ENCODE measurements around the gene MYH16. TPM values are rescaled to one million over a fixed set of nuclear protein-coding genes. Genes with fewer than 3 reads are reported as not detected.
"Not testable (repeated sequence)": the region's sequence is repeated elsewhere in the genome, so short reads cannot be mapped to it uniquely, and the experiment has no call there.

Gene MYH16
- total and polyA plus RNA-seq, 5 donors from 2014 or later, result not detected

- no peaks in the 10 kb centered on the region for H3K9me3 ChIP-seq (ENCODE audit: control insufficient read depth in 2 of 2, low read length in 2 of 2)
- peaks cover 0 to 5% (median 0%) of the 10 kb centered on the region in 7 donors for H3K9me3 Mint-ChIP-seq
- no peak overlapping the region for H3K27ac ChIP-seq (ENCODE audit: insufficient read depth, low read length, poor library complexity, severe bottlenecking)
- no peak overlapping the region for H3K4me3 ChIP-seq (ENCODE audit: low read depth, low read length)
- H3K4me3 Mint-ChIP-seq, result no peak overlapping the region
- no peak for DNase-seq
- no peaks in the 10 kb centered on the region for H3K4me1 ChIP-seq (ENCODE audit: control insufficient read depth, insufficient read depth, low read length, poor library complexity, severe bottlenecking)
- H3K36me3 Mint-ChIP-seq, result no peaks in the 10 kb centered on the region
- H3K4me1 Mint-ChIP-seq, result no peaks in the 10 kb centered on the region
- no peaks in the 10 kb centered on the region for H3K27me3 ChIP-seq (ENCODE audit: control insufficient read depth, insufficient read depth, low read length)
- no peaks in the 10 kb centered on the region for H3K36me3 ChIP-seq (ENCODE audit: control insufficient read depth, insufficient read depth, low read length)
- H3K27ac Mint-ChIP-seq, result no peak overlapping the region
- ATAC-seq (ENCODE audit: low read depth in 2 of 2), result no peak
- H3K27me3 Mint-ChIP-seq, result peaks cover 7% of the 10 kb centered on the region
Observed at GRCh38 chr7:99261646-99262045, 11.0 kb upstream of the MYH16 start.

GRCh38 chr7:99265848-99266480, 6.7 kb upstream of the MYH16 start:
- H3K4me3 Mint-ChIP-seq, result no peak overlapping the region
- no peak overlapping the region for H3K27ac Mint-ChIP-seq
- H3K27me3 ChIP-seq (ENCODE audit: control insufficient read depth, insufficient read depth, low read length), result no peaks in the 10 kb centered on the region

GRCh38 chr7:99267481-99267840, 5.2 kb upstream of the MYH16 start:
- DNase-seq (no peak), ATAC-seq (ENCODE audit: low read depth in 2 of 2) (no peak)
- Mint-ChIP-seq H3K4me1 (no peaks in the 10 kb centered on the region), H3K27me3 (peaks cover 8% of the 10 kb centered on the region), H3K27ac (no peak overlapping the region), H3K4me3 (no peak overlapping the region), H3K36me3 (no peaks in the 10 kb centered on the region), H3K9me3 (peaks cover 0 to 4% (median 0%) of the 10 kb centered on the region in 7 donors)
- Histone ChIP-seq H3K27ac (ENCODE audit: insufficient read depth, low read length, poor library complexity, severe bottlenecking) (no peak overlapping the region), H3K4me1 (ENCODE audit: control insufficient read depth, insufficient read depth, low read length, poor library complexity, severe bottlenecking) (no peaks in the 10 kb centered on the region), H3K4me3 (ENCODE audit: low read depth, low read length) (no peak overlapping the region), H3K9me3 (ENCODE audit: control insufficient read depth in 2 of 2, low read length in 2 of 2) (no peaks in the 10 kb centered on the region), H3K27me3 (ENCODE audit: control insufficient read depth, insufficient read depth, low read length) (no peaks in the 10 kb centered on the region), H3K36me3 (ENCODE audit: control insufficient read depth, insufficient read depth, low read length) (no peaks in the 10 kb centered on the region)

More at GRCh38 chr7:99265848-99266480, 6.7 kb upstream of the MYH16 start:
- DNase-seq (no peak), ATAC-seq (ENCODE audit: low read depth in 2 of 2) (no peak)
- H3K27me3 Mint-ChIP-seq, result peaks cover 8% of the 10 kb centered on the region
- H3K4me1 ChIP-seq (ENCODE audit: control insufficient read depth, insufficient read depth, low read length, poor library complexity, severe bottlenecking), result no peaks in the 10 kb centered on the region
- no peaks in the 10 kb centered on the region for H3K36me3 ChIP-seq (ENCODE audit: control insufficient read depth, insufficient read depth, low read length)
- no peak overlapping the region for H3K4me3 ChIP-seq (ENCODE audit: low read depth, low read length)
- no peaks in the 10 kb centered on the region for H3K4me1 Mint-ChIP-seq
- no peaks in the 10 kb centered on the region for H3K36me3 Mint-ChIP-seq
- no peak overlapping the region for H3K27ac ChIP-seq (ENCODE audit: insufficient read depth, low read length, poor library complexity, severe bottlenecking)
- peaks cover 0 to 4% (median 0%) of the 10 kb centered on the region in 7 donors for H3K9me3 Mint-ChIP-seq
- H3K9me3 ChIP-seq (ENCODE audit: control insufficient read depth in 2 of 2, low read length in 2 of 2), result no peaks in the 10 kb centered on the region

GRCh38 chr7:99267841-99268576, 4.6 kb upstream of the MYH16 start:
- no peak overlapping the region for H3K4me3 ChIP-seq (ENCODE audit: low read depth, low read length)
- no peaks in the 10 kb centered on the region for H3K9me3 ChIP-seq (ENCODE audit: control insufficient read depth in 2 of 2, low read length in 2 of 2)
- H3K36me3 ChIP-seq (ENCODE audit: control insufficient read depth, insufficient read depth, low read length), result no peaks in the 10 kb centered on the region
- Mint-ChIP-seq H3K4me1 (peaks cover 0 to 2% (median 0%) of the 10 kb centered on the region in 4 donors), H3K27ac (no peak overlapping the region), H3K9me3 (peaks cover 0 to 4% (median 0%) of the 10 kb centered on the region in 7 donors), H3K36me3 (no peaks in the 10 kb centered on the region), H3K4me3 (no peak overlapping the region), H3K27me3 (peaks cover 8% of the 10 kb centered on the region)
- H3K27ac ChIP-seq (ENCODE audit: insufficient read depth, low read length, poor library complexity, severe bottlenecking), result no peak overlapping the region
- H3K4me1 ChIP-seq (ENCODE audit: control insufficient read depth, insufficient read depth, low read length, poor library complexity, severe bottlenecking), result no peaks in the 10 kb centered on the region
- H3K27me3 ChIP-seq (ENCODE audit: control insufficient read depth, insufficient read depth, low read length), result no peaks in the 10 kb centered on the region
- ATAC-seq (ENCODE audit: low read depth in 2 of 2) (no peak), DNase-seq (no peak)

- Mint-ChIP-seq H3K36me3 (no peaks in the 10 kb centered on the region), H3K4me1 (peaks cover 0 to 4% (median 1%) of the 10 kb centered on the region in 4 donors), H3K27ac (no peak overlapping the region), H3K9me3 (peaks cover 0 to 4% (median 0%) of the 10 kb centered on the region in 7 donors), H3K4me3 (no peak overlapping the region), H3K27me3 (peaks cover 8% of the 10 kb centered on the region)
- Histone ChIP-seq H3K27me3 (ENCODE audit: control insufficient read depth, insufficient read depth, low read length) (no peaks in the 10 kb centered on the region), H3K9me3 (ENCODE audit: control insufficient read depth in 2 of 2, low read length in 2 of 2) (no peaks in the 10 kb centered on the region), H3K27ac (ENCODE audit: insufficient read depth, low read length, poor library complexity, severe bottlenecking) (no peak overlapping the region), H3K4me3 (ENCODE audit: low read depth, low read length) (no peak overlapping the region), H3K4me1 (ENCODE audit: control insufficient read depth, insufficient read depth, low read length, poor library complexity, severe bottlenecking) (no peaks in the 10 kb centered on the region), H3K36me3 (ENCODE audit: control insufficient read depth, insufficient read depth, low read length) (no peaks in the 10 kb centered on the region)
- DNase-seq, result no peak
- no peak for ATAC-seq (ENCODE audit: low read depth in 2 of 2)
Observed at GRCh38 chr7:99268577-99268908, 4.1 kb upstream of the MYH16 start.

GRCh38 chr7:99270702-99271101, 1.9 kb upstream of the MYH16 start:
- no peaks in the 10 kb centered on the region for H3K9me3 Mint-ChIP-seq
- DNase-seq, result no peak
- no peaks in the 10 kb centered on the region for H3K27me3 ChIP-seq (ENCODE audit: control insufficient read depth, insufficient read depth, low read length)
- no peak overlapping the region for H3K27ac Mint-ChIP-seq
- H3K36me3 ChIP-seq (ENCODE audit: control insufficient read depth, insufficient read depth, low read length), result no peaks in the 10 kb centered on the region
- H3K9me3 ChIP-seq (ENCODE audit: control insufficient read depth in 2 of 2, low read length in 2 of 2), result no peaks in the 10 kb centered on the region
- H3K4me3 ChIP-seq (ENCODE audit: low read depth, low read length), result no peak overlapping the region
- H3K36me3 Mint-ChIP-seq, result no peaks in the 10 kb centered on the region
- ATAC-seq (ENCODE audit: low read depth in 2 of 2), result no peak
- peaks cover 0 to 11% (median 7%) of the 10 kb centered on the region in 4 donors for H3K4me1 Mint-ChIP-seq
- no peak overlapping the region for H3K27ac ChIP-seq (ENCODE audit: insufficient read depth, low read length, poor library complexity, severe bottlenecking)
- H3K4me3 Mint-ChIP-seq, result no peak overlapping the region
- no peaks in the 10 kb centered on the region for H3K4me1 ChIP-seq (ENCODE audit: control insufficient read depth, insufficient read depth, low read length, poor library complexity, severe bottlenecking)
- H3K27me3 Mint-ChIP-seq, result peaks cover 4% of the 10 kb centered on the region

GRCh38 chr7:99273561-99273960, 922 bp downstream of the MYH16 start:
- H3K4me3 Mint-ChIP-seq, result not testable (repeated sequence)

GRCh38 chr7:99274908-99275307, 2.3 kb downstream of the MYH16 start:
- H3K4me1 ChIP-seq (ENCODE audit: control insufficient read depth, insufficient read depth, low read length, poor library complexity, severe bottlenecking); H3K9me3 ChIP-seq (ENCODE audit: control insufficient read depth in 2 of 2, low read length in 2 of 2); H3K4me3 ChIP-seq (ENCODE audit: low read depth, low read length); H3K9me3 Mint-ChIP-seq; DNase-seq; ATAC-seq (ENCODE audit: low read depth in 2 of 2); H3K27me3 ChIP-seq (ENCODE audit: control insufficient read depth, insufficient read depth, low read length); H3K27ac Mint-ChIP-seq; H3K27ac ChIP-seq (ENCODE audit: insufficient read depth, low read length, poor library complexity, severe bottlenecking); H3K27me3 Mint-ChIP-seq; H3K36me3 Mint-ChIP-seq; H3K36me3 ChIP-seq (ENCODE audit: control insufficient read depth, insufficient read depth, low read length): not testable (repeated sequence)
- peaks cover 0 to 11% (median 7%) of the 10 kb centered on the region in 4 donors for H3K4me1 Mint-ChIP-seq
- peak overlapping the region in 1 of 4 donors; percentile 15 for H3K4me3 Mint-ChIP-seq

More at GRCh38 chr7:99273561-99273960, 922 bp downstream of the MYH16 start:
- H3K27ac ChIP-seq (ENCODE audit: insufficient read depth, low read length, poor library complexity, severe bottlenecking); H3K4me1 ChIP-seq (ENCODE audit: control insufficient read depth, insufficient read depth, low read length, poor library complexity, severe bottlenecking); H3K4me3 ChIP-seq (ENCODE audit: low read depth, low read length); DNase-seq; H3K27me3 ChIP-seq (ENCODE audit: control insufficient read depth, insufficient read depth, low read length); H3K9me3 Mint-ChIP-seq; H3K27me3 Mint-ChIP-seq; ATAC-seq (ENCODE audit: low read depth in 2 of 2); H3K27ac Mint-ChIP-seq; H3K9me3 ChIP-seq (ENCODE audit: control insufficient read depth in 2 of 2, low read length in 2 of 2); H3K36me3 Mint-ChIP-seq; H3K36me3 ChIP-seq (ENCODE audit: control insufficient read depth, insufficient read depth, low read length): not testable (repeated sequence)
- H3K4me1 Mint-ChIP-seq, result peaks cover 0 to 11% (median 7%) of the 10 kb centered on the region in 4 donors
